RKO (cell line): ENCODE measurements around the gene MVB12A.

ENCODE experiments used
- DNase-seq: peaks from one replicate; pipeline ENCODE4 v3.0.0-alpha.2; 2016; ENCODE audit warnings: low spot score

MVB12A gene

DNA sequence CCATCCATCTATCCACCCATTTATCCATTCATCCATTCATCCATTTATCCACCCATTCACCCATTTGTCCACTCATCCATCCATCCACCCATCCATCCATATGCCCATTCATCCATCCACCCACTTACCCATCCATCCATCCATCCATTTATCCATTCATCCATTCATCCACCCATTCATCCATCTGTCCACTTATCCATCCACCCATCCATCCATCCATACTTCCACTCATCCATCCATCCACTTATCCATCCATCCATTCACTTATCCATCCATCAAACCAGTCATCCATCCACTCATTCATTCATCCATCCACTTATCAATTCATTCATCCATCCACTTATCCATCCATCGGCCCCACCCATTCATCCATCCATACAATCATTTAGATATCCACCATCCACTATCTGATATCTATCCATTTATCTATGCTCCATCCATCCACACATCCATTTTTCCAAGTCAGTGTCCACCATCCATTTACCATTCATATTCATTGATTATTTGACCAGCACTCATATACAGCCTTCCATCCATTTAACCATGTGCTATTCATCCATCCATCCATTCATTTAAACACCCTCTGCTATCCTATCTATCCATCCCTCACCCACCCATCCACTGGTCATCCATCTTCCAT is 25.8 kb downstream of the MVB12A start:
- no peak for DNase-seq

DNA sequence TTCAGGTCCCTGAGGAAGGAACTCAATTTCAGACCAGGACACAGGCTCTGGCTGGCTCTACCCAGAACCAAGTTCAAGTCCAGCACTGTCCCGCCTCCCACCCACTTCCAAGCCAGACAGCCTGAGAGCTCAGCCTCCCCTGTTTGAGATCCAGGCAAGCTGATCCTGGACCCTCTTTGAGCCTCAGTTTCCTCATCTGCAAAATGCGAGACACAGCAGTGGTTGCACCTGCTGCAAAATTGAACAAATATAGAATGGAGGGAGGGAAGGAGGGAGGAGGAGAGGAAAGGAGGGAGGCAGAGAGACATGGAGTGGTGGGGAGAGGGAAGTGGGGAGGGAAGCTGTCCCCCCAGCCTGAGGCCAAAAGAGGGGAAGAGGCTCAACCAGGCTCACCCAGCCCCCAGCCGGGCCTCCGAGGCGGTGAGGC is 27.9 kb downstream of the MVB12A start:
- DNase-seq: no peak

DNA sequence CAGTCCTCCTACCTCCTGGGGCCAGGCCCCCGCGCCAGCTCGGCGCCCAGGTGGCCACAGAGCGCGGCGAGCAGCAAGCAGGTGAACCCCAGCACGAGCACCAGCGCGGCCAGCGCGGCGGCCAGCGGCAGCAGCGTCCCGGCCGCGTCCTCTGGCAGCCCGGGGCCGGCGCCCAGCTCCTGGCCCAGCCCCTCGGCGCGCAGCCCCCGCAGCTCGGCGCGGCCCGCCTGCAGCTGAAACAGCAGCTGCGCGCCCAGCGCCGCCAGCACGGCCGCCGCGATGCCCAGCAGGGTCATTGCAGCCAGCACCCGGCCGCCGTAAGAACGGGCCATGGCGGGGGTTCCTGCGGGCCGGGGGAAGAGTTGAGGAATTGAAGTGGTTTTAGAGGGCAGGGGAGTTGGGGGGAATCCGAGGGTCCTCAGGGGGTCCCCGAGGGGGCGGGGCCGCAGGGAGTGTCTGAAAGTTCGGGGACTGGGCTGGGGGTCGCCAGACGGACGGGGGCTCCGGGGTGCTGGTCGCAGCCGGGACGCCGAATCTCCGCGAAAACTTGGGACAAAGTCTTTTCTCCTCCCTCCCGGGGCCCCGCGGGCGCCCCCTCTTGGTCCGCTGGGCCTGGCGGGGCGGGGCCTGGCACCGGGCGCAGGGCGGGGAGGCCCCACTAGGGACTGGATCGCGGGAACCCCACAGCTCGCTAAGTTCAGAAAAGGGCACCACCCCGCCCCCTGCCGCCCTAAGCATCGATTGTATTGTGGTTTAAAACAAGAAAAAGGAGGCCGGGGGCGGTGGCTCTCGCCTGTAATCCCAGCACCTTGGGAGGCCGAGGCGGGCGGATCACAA is 28.5 kb downstream of the MVB12A start, which contains the start of gene TMEM221:
Gene TMEM221, minus strand, starts transcription at position 538 of the 837 bp plus-strand sequence. Its CDS starts 206 bp downstream, at position 332.
- DNase-seq: no peak

DNA sequence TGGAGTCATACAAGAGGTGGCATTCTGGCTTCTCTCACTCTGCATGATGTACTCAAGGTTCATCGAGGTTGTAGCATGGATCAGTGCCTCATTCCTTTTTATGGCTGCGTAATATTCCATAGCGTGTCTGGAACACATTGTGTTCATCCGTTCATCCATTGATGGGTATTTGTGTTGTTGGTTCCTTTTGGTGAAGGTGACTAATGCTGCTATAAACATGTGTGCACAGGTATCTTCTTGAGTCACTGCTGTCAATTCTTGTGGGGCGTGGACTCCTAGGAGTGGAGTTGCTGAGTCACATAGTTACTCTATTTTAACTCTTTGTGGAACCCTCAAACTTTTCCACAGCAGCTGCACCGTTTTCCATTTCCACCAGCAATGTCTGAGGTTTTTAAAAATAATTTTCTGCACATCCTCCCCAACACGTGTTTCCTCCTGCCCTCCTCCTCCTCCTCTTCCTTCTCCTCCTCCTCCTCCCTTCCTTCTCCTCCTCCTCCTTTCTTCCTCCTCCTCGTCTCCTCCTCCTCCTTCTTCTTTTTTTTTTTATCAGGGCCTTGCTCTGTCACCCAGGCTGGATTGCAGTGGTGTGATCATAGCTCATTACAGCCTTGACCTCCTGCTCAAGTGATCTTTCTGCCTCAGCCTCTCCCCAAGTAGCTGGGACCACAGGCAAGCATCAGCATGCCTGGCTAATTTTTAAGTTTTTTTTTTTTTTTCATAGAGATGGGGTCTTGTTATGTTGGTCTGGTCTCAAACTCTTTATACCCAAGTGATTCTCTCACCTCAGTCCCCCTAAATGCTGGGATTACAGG is 30.6 kb downstream of the MVB12A start:
- peak; percentile 60 for DNase-seq

DNA sequence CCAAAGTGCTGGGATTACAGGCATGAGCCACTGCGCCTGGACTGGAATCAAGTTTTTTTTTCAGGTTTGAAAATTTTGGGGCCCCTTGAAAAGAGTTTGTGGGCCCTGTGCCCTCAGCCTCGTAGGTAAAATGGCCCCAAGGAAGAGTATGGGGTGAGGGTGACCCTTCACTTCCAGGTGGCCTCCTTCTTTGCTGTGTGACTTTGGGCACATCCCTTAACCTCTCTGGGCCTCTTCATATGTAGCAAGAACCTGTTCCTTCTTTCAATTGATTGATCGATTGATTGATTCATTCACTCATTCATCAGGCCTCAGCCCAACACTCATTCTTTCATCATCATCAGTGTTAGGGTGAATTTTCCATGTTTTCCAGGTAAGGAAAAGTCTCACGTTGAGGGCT is 32.0 kb downstream of the MVB12A start:
- no peak for DNase-seq

DNA sequence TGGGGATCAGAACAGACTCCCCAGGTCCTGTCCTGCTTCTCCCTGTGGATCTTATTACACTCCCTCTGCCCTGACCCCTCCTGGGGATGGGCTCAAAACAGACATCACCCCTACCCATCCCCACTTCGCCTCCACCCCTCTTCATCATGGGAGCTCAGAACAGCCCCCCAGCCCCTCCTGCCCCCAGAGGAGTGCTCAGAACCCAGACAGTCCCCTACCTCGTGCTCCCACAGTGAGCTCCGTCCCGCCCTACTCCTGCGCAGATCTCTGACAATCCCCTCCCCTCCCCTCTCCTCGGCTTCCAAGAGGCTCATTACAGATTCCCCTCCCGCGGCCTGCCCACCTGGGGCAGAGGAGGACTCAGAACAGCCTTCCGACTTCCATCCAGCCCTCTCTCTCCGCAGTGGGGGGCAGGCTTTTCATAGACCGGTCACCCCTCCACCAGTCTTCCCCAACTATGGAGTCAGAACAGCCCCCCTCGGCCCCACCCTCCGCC is 34.8 kb downstream of the MVB12A start:
- DNase-seq: no peak

DNA sequence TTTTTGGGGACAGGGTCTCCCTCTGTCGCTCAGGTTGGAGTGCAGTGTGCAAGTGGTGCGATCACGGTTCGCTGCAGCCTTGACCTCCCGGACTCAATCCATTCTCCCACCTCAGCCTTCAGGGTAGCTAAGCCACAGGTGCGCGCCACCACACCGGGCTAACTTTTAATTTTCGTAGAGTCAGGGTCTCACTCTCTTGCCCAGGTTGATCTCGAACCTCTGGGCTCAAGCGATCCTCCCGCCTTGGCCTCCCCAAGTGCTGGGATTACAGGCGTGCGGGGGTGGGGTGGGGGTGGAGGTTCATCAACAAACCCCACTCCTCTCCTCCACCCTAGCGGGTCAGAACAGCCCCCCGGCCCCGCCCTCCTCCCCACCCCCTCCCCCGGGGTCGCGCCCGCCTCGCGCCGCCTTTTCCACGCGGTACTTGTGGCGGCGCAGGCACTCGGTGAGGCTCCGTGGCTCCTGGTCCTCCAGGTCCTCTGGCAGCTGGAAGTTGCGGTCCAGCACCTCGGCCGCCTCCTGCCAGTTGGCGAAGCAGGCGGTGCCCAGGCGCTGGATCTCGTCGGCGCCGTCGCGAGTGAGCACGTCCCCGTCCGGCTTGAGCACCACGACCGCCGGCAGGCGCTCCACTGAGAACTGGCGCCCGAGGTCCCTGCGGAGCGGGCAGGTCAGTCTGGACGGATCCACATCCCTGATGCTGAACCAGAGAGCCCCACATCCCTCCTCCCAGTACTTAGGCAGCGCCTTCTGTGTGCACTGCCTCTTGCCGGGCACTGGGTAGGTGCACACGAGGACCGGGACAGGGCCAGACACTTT is 35.7 kb downstream of the MVB12A start:
- no peak for DNase-seq

DNA sequence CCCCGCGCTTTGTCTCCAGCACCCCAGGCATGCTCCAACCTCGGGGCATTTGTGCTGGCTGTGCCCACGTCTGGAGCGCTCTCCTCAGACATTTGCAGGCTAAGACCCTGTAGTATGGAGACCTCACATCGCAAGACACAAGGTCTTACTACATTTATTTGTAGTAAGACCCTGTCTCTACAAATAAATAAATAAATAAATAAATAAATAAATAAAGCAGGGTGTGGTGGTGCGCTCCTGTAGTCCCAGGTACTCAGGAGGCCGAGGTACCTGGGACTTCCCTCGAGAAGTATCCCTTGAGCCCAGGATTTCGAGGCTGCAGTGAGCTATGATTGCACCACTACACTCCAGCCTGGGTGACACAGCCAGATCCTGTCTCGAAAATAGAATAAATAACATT is 36.3 kb downstream of the MVB12A start:
- no peak for DNase-seq

DNA sequence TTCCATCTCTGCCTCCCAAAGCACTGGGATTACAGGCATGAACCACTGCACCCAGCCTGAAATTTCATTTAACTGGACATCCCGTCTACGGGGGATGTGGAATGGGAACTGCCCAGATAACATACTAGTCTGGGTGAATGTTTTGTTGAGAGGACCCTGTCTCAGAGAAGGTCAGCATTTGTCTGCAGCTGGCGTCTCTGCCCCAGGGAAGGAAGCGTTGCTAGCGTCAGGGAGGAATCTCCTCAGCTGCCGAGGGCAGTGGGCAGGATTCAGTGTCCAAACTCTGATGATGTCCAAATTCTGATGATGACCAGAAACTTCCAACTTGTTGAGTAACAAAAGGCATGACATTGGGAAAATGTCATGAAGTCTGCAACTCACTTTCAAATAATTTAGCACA is 37.8 kb downstream of the MVB12A start:
- no peak for DNase-seq

DNA sequence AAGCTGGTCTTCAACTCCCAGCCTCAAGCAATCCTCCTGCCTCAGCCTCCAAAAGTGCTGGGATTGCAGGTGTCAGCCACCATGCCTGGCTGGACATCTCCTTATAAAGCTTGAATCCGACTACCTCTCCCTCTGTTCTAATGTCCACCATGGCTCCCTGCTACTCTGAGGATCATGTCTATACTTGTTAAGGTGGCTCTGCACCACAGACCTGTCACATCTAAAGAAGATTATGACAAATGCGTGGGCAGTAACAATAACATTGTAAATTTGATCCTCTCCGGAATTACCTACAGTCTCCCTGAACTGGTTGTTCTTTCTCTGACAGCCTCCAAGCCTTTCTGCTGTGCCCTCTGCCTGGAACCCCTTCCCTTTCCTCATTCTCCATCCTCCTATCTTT is 39.1 kb downstream of the MVB12A start:
- DNase-seq: no peak

DNA sequence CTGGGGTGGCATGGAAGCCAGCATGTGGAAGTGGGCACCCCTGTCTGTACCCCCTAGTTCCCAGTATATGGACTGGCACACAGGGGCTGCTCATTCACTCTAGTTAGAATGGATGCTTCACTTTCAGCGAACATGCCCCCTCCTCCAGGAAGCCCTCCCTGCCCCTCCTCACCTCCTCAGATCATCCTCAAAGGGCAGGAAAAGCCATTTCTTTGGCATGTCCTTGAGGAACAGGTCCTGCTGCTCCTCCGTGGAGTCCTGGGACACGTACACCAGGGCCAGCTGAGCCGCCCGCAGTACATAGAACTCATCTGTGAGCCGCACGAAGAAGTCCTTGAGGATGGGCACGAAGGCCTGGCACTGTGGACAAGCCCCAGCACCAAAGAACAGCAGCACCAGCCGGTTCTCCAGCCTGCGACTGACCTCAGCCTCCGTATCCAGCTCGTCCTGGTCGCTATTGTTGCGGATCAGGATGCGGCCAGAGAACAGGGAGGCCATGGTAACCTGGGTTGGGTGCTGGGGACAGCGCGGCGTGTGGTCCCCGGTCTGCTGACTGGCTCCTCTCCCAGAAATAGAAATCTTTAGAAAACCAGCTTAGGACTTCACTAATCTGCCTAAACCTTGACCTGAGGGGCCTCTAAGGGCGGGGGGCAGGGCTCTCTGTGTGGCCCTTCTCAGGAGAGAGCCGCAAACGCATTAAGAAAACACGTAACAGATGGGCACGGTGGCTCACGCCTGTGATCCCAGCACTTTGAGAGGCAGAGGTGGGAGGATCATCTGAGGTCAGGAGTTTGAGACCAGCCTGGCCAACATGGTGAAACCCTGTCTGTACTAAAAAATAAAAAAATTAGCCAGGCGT is 40.8 kb downstream of the MVB12A start, which contains the start of gene NXNL1:
Gene NXNL1, minus strand, starts transcription at position 555 of the 859 bp plus-strand sequence. Its CDS starts 57 bp downstream, at position 498.
- DNase-seq: no peak

DNA sequence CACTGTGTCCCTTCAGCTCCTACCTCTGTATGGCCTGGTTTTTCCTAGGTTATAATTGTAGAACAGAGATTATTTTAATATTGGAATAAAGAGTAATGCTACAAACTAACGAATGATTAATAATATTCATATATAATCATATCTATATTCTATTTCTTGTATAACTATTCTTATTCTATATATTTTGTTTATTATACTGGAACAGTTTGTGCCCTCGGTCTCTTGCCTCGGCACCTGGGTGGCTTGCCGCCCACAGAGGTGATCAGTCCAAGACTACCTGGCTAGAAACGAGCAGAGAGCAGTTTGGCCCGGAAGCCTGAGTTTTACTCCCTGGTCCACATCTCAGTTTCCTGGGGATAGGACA is 46.6 kb downstream of the MVB12A start:
- DNase-seq: no peak

DNA sequence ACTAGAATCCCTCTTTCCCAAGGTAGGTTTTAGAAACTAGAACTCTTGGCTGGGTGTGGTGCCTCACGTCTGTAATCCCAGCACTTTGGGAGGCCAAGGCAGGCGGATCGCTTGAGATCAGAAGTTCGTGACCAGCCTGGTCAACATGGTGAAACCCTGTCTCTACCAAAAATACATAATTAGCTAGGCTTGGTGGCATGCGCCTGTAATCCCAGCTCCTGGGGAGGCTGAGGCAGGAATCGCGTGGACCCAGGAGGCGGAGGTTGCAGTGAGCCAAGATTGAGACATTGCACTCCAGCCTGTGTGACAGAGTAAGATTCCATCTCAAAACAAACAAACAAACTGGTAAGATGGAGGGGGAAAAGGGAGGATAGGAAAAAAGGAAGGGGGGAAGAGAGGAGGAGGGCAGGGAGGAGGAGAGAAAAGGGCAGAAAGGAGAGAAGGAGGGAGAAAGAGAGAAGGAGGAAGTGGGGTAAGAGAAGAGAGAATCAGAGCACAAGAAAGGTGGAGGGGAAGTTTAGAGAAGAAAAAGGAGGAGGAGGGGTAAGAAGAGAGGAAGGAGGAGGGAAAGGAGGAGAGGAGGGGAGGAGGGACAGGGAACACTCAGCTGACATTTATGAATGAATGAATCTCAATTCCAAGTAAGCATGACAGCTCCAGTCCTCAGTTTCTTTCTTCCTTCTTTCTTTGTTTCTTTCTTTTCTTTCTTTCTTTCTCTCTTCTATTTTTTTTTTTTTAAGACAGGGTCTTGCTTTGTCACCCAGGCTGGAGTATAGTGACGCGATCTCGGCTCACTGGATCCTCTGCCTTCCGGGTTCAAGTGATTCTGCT is 47.8 kb downstream of the MVB12A start:
- no peak for DNase-seq

DNA sequence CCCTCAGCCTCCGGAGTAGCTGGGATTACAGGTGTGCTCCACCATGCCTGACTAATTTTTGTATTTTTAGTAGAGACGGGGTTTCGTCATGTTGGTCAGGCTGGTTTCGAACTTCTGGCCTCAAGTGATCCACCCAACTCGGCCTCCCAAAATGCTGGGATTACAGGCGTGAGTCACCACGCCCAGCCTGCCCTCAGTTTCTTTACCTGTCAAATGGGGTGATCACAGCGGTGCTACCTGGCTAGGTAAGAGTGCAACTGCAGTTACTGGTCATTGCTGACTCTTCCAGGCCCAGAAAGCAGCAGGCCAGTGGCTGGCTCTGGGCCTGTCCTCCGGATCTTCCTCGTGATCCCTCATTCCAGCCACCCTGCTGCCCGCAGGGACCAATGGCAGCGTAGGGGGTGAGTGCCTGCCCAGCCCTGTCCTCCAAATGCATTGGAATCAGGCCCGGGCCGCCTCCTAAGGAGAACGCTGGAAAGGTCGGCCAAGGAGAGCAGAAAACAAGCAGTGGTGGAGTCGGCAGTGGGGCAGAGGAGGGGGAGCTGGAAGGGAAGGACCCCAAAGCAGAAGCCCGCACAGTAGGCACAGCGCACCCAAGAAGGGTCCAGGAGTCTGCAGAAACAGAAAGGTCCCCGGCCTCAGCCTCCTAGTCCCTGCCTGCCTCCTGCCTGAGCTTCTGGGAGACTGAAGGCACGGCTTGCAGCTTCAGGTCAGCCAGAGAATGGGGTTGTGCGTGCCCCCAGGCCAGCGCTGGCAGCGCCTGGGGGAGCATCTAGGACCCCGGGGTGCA is 48.6 kb downstream of the MVB12A start:
- no peak for DNase-seq

DNA sequence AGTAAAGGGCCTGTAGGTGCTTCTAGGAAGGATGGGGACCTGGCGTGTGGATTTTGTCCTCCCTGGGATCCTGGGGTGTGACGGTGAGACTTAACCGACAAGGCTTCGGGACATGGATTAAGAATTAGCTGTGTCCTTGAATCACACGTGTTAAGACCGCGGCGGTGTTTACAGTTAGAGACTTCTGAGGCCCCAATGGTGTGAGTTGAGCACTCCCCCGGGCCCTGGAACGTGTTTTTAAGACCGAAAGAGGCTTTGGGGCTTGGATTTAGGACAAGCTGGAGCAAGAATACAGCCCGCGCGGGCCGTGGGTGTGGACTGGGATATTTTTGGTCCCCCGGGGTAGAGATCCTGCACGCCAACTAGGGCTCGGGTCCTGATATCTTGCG is 49.2 kb downstream of the MVB12A start:
- DNase-seq: no peak

DNA sequence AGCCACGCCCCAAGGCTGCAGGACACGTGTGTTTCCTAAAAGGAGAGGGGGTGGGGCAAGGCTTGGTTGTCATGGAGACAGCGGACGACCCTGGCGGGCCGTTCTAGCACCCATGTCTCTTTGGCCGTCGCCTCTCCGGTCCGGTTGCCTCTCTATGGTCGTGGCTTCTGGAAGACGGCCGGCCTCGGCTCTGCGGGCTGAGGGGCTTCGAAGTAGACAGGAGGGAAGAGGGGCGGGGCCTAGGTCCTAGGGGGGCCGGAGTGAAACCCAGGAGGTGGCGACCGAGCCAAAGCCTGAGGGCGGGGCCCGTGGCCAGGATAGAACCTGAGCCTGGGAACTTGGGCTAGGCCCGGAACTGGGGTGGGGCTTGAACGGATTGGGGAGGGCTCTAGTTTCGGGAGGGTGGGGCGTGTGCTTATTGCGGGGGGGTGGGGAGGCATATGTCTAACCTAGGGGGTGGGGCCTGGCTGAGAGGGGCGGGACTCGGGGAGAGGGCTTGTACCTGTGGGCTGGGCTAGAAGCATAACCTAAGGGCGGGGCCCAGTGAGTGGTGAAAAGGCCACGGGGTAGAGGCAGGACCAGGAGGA is 49.7 kb downstream of the MVB12A start:
- peak; percentile 91 for DNase-seq

DNA sequence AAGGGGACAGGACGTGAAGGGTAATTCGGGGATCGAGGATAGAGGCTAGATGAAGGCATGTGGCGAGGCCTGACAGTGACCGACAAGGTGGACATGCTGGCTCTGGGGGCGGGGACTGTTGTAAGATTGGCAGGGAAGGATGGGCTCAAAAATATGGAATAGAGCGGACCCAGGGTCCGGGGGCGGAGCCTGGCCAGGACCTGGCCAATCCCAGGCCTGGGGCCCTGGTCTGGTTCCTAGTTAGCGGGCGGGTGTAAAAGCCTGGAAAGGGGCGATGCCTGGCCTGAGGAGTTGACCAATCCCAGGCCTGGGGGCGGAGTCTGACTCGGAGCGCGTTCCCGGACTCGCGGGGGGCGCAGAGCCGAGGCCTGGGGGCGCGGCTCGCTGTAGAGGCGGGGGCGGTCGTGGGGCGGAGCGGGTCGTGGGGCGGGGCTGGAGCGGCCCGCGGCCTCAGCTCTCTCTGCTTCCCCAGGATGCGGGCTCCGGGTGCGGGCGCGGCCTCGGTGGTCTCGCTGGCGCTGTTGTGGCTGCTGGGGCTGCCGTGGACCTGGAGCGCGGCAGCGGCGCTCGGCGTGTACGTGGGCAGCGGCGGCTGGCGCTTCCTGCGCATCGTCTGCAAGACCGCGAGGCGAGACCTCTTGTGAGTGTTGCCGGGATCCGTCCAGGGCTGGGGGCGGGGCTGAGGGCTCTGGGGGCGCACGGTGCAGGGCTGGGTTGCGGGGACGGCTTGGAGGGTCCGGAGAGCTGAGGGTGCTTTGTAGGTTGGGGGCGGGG is 50.4 kb downstream of the MVB12A start, which contains the start of gene SLC27A1:
Gene SLC27A1, plus strand, starts transcription at position 457 of the 774 bp plus-strand sequence. Its CDS starts 17 bp downstream, at position 474.
- peak; percentile 98 for DNase-seq
